Measurements from ENCODE around the gene TRAF3IP1. TPM values are rescaled to one million over a fixed set of nuclear protein-coding genes. Genes with fewer than 3 reads are reported as not detected.

Gene TRAF3IP1
- total RNA-seq, 4 donors from 2014 or later = 8.5 to 20.8 (median 10.9) TPM

GRCh38 chr2:238287737-238288649 lies 32.3 kb upstream of the TRAF3IP1 start, which contains the start of gene PER2:
TSS of gene PER2 (minus strand) at chr2:238288610. CDS start at chr2:238277936, 10,674 bp downstream.
- TF ChIP-seq POLR2A (IDR thresholded peaks at IDR 0.05) (no peak), CTCF (IDR thresholded peaks at IDR 0.05 in 4 of 5, conservative IDR thresholded peaks at IDR 0.05 in 1 of 5) (peak in 1 of 5 experiments; percentile 27)
- Histone ChIP-seq H3K27ac (peak within 1 kb of the TSS; percentile 90 to 96 (median 92)), H3K9me3 (no peaks in the 10 kb centered on the region), H3K36me3 (no peaks in the 10 kb centered on the region), H3K4me3 (peak within 1 kb of the TSS; percentile 71 to 92 (median 74)), H3K4me1 (peaks cover 52 to 54% of the 10 kb centered on the region in 2 donors), H3K27me3 (no peaks in the 10 kb centered on the region)
- intact Hi-C loops (cut with DNase I; ENCODE audit: low total_unique reads) = loop anchor here (2.0 kb wide), 3 partner anchors 45 to 145 kb away; partner anchors contain the start of gene ILKAP
- DNase-seq (peak; percentile 31 to 59), ATAC-seq (peak; percentile 29 to 33)
- in situ Hi-C loops (cut with MboI; ENCODE audit: low sequenced_read_pairs in 4 of 4) = no loop called here

- peaks cover 43 to 45% of the 10 kb centered on the region in 2 donors for H3K4me1 ChIP-seq
- H3K27ac ChIP-seq = peak overlapping the region; percentile 90 to 96 (median 92)
- DNase-seq (peak; percentile 93 to 99), ATAC-seq (peak; percentile 78 to 81)
- intact Hi-C loops (cut with DNase I; ENCODE audit: low total_unique reads) (loop anchor here (1.0 to 2.0 kb wide), 3 partner anchors 31 to 146 kb away; partner anchors contain the start of genes ILKAP and TRAF3IP1), in situ Hi-C loops (cut with MboI; ENCODE audit: low sequenced_read_pairs in 4 of 4) (no loop called here)
- H3K36me3 ChIP-seq = no peaks in the 10 kb centered on the region
- no peaks in the 10 kb centered on the region for H3K27me3 ChIP-seq
- TF ChIP-seq CTCF (IDR thresholded peaks at IDR 0.05 in 4 of 5, conservative IDR thresholded peaks at IDR 0.05 in 1 of 5) (peak; percentile 28 to 47 (median 34)), POLR2A (IDR thresholded peaks at IDR 0.05) (peak; percentile 91 to 96)
- no peaks in the 10 kb centered on the region for H3K9me3 ChIP-seq
- peak overlapping the region; percentile 56 to 92 (median 74) for H3K4me3 ChIP-seq
Observed at GRCh38 chr2:238288650-238289573, 31.4 kb upstream of the TRAF3IP1 start.

GRCh38 chr2:238289574-238289973 lies 30.7 kb upstream of the TRAF3IP1 start:
- Histone ChIP-seq H3K36me3 (no peaks in the 10 kb centered on the region), H3K27ac (peak overlapping the region; percentile 90 to 96 (median 92)), H3K9me3 (no peaks in the 10 kb centered on the region), H3K4me1 (peaks cover 39% of the 10 kb centered on the region in 2 donors), H3K27me3 (no peaks in the 10 kb centered on the region), H3K4me3 (peak overlapping the region; percentile 56 to 92 (median 74))
- no peak for ATAC-seq
- in situ Hi-C loops (cut with MboI; ENCODE audit: low sequenced_read_pairs in 4 of 4) (no loop called here), intact Hi-C loops (cut with DNase I; ENCODE audit: low total_unique reads) (loop anchor here (1.0 to 2.0 kb wide), 3 partner anchors 31 to 147 kb away; partner anchors contain the start of genes ILKAP and TRAF3IP1)
- TF ChIP-seq CTCF (IDR thresholded peaks at IDR 0.05 in 4 of 5, conservative IDR thresholded peaks at IDR 0.05 in 1 of 5) (no peak), POLR2A (IDR thresholded peaks at IDR 0.05) (no peak)
- DNase-seq = no peak

- H3K27ac ChIP-seq = peak overlapping the region in 2 of 4 donors; percentile 90 to 96
Observed at GRCh38 chr2:238290091-238290509, 30.2 kb upstream of the TRAF3IP1 start.

More at GRCh38 chr2:238290091-238290509, 30.2 kb upstream of the TRAF3IP1 start:
- TF ChIP-seq CTCF (IDR thresholded peaks at IDR 0.05 in 4 of 5, conservative IDR thresholded peaks at IDR 0.05 in 1 of 5) (no peak), POLR2A (IDR thresholded peaks at IDR 0.05) (no peak)
- in situ Hi-C loops (cut with MboI; ENCODE audit: low sequenced_read_pairs in 4 of 4) = no loop called here
- H3K9me3 ChIP-seq = no peaks in the 10 kb centered on the region
- DNase-seq (no peak), ATAC-seq (no peak)
- H3K4me3 ChIP-seq = no peak overlapping the region
- no peaks in the 10 kb centered on the region for H3K27me3 ChIP-seq
- intact Hi-C loops (cut with DNase I; ENCODE audit: low total_unique reads) = no loop called here
- no peaks in the 10 kb centered on the region for H3K36me3 ChIP-seq
- peaks cover 33 to 34% of the 10 kb centered on the region in 2 donors for H3K4me1 ChIP-seq
